ENCODE measurements around the gene CNDP2.

- no peak for TF ChIP-seq CREB5 (CRISPR knock-in tag; IDR thresholded peaks at IDR 0.05; ENCODE audit: low read depth)
- no peak for TF ChIP-seq TCF4 (CRISPR knock-in tag; IDR thresholded peaks at IDR 0.05; ENCODE audit: borderline replicate concordance)
- no peak for TF ChIP-seq ARNTL (CRISPR knock-in tag; IDR thresholded peaks at IDR 0.05; ENCODE audit: borderline replicate concordance, low read depth)
- no peak for TF ChIP-seq GLIS3 (CRISPR knock-in tag; IDR thresholded peaks at IDR 0.05)
Observed at GRCh38 chr18:74446631-74447403, 49.3 kb upstream of the CNDP2 start.

Measured in SK-N-SH treated with all-trans-retinoic acid at 6 μM for 48 hours (cell line).